HEK293T (cell line): ENCODE results near the gene CTU2.

Source experiments
- ARNT ChIP-seq: fragments of 450-650 bp; IDR thresholded peaks from 2 replicates; pipeline ENCODE4 v1.6.1; 2017; ENCODE audit warnings: mild to moderate bottlenecking
- BHLHE40 ChIP-seq: fragments of 450-650 bp; IDR thresholded peaks from 2 replicates; pipeline ENCODE4 v1.6.1; 2016; ENCODE audit warnings: mild to moderate bottlenecking, moderate library complexity, borderline replicate concordance
- ELF4 ChIP-seq: fragments of 450-650 bp; IDR thresholded peaks from 2 replicates; pipeline ENCODE4 v1.6.1; 2017; ENCODE audit warnings: antibody characterized with exemption
- FOXA1 ChIP-seq: fragments of 450-650 bp; IDR thresholded peaks from 2 replicates; pipeline ENCODE4 v1.6.1; 2016; ENCODE audit warnings: mild to moderate bottlenecking
- FOXM1 ChIP-seq: fragments of 450-650 bp; IDR thresholded peaks from 2 replicates; pipeline ENCODE4 v1.6.1; 2017; ENCODE audit warnings: mild to moderate bottlenecking, borderline replicate concordance
- HDGF ChIP-seq: fragments of 450-650 bp; IDR thresholded peaks from 2 replicates; pipeline ENCODE4 v1.6.1; 2017; ENCODE audit warnings: antibody characterized with exemption, borderline replicate concordance
- NFRKB ChIP-seq: fragments of 450-650 bp; IDR thresholded peaks from 2 replicates; pipeline ENCODE4 v1.6.1; 2016; ENCODE audit warnings: mild to moderate bottlenecking, moderate library complexity
- SP1 ChIP-seq: fragments of 450-650 bp; IDR thresholded peaks from 2 replicates; pipeline ENCODE4 v1.6.1; 2017
- SUZ12 ChIP-seq: fragments of 450-650 bp; IDR thresholded peaks from 2 replicates; pipeline ENCODE4 v1.6.1; 2016; ENCODE audit warnings: mild to moderate bottlenecking
- TARDBP ChIP-seq: fragments of 450-650 bp; IDR thresholded peaks from 2 replicates; pipeline ENCODE4 v1.6.1; 2016
- ZNF384 ChIP-seq: fragments of 450-650 bp; IDR thresholded peaks from 2 replicates; pipeline ENCODE4 v1.6.1; 2016

- TF ChIP-seq NFRKB (no peak), BHLHE40 (no peak), ZNF384 (no peak), SP1 (no peak), TARDBP (no peak), ARNT (no peak), HDGF (no peak), FOXM1 (no peak), SUZ12 (no peak), FOXA1 (no peak), ELF4 (no peak)
Measured at GRCh38 chr16:88753602-88754001, 47.3 kb downstream of the CTU2 start.
